Smooth muscle cell (in vitro differentiated cells): ENCODE data around the gene ST8SIA6. TPM values are rescaled to one million over a fixed set of nuclear protein-coding genes. Genes with fewer than 3 reads are reported as not detected.
A peak's percentile ranks its signal among the peaks of the same experiment; 100 is the strongest.

Source experiments
- DNase-seq: peaks from one replicate; lab custom pipeline; 2025; ENCODE audit not compliant: unreplicated experiment; lab: John Stamatoyannopoulos, UW
- H2AFZ ChIP-seq: fragments of 200-600 bp; sonication (generic); 2 replicates; pipeline ENCODE4 v1.6.0; 2016; ENCODE audit warnings: antibody characterized with exemption, low read depth, mild to moderate bottlenecking
- H3F3A ChIP-seq: fragments of 200-600 bp; sonication (generic); 2 replicates; pipeline ENCODE4 v1.6.0; 2017; ENCODE audit warnings: antibody characterized with exemption, low read depth
- H3K27ac ChIP-seq: fragments of 200-600 bp; sonication (generic); 2 replicates; pipeline ENCODE4 v1.5.1; 2016; ENCODE audit warnings: low read depth, mild to moderate bottlenecking
- H3K27me3 ChIP-seq: fragments of 200-600 bp; sonication (generic); 2 replicates; pipeline ENCODE4 v1.6.1; 2016; ENCODE audit warnings: low read depth, mild to moderate bottlenecking
- H3K36me3 ChIP-seq: fragments of 200-600 bp; sonication (generic); 2 replicates; pipeline ENCODE4 v1.5.1; 2016; ENCODE audit warnings: low read depth
- H3K4me1 ChIP-seq: fragments of 200-600 bp; sonication (generic); 2 replicates; pipeline ENCODE4 v1.5.1; 2016; ENCODE audit warnings: low read depth
- H3K4me2 ChIP-seq: fragments of 200-600 bp; sonication (generic); 2 replicates; pipeline ENCODE4 v1.6.0; 2016; ENCODE audit warnings: mild to moderate bottlenecking
- H3K4me3 ChIP-seq: fragments of 200-600 bp; sonication (generic); 2 replicates; pipeline ENCODE4 v1.5.1; 2016; ENCODE audit warnings: mild to moderate bottlenecking
- H3K79me2 ChIP-seq: fragments of 200-600 bp; sonication (generic); 2 replicates; pipeline ENCODE4 v1.6.0; 2016; ENCODE audit warnings: low read depth, mild to moderate bottlenecking
- H3K9ac ChIP-seq: fragments of 200-600 bp; sonication (generic); 2 replicates; pipeline ENCODE4 v1.6.0; 2016; ENCODE audit warnings: low read depth
- H3K9me3 ChIP-seq: fragments of 200-600 bp; sonication (generic); replicated peaks from 2 replicates; pipeline ENCODE4 v1.5.1; 2016; ENCODE audit warnings: low read depth
- H4K20me1 ChIP-seq: fragments of 200-600 bp; sonication (generic); 2 replicates; pipeline ENCODE4 v1.6.0; 2016; ENCODE audit warnings: low read depth
- WGBS: methylation state at CpG from one replicate; pipeline ENCODE4 v1.1.7; 2016; ENCODE audit warnings: low lambda C conversion rate; 5-methylcytosine and 5-hydroxymethylcytosine counted together
- polyA plus RNA-seq: library from polyadenylated mRNA; unstranded; fragments of >200 nt; fragmentation: Nextera tagmentation; extraction: Ambion mirVana; gene quantifications from 2 replicates; pipeline ENCODE4 v1.2.1, GENCODE V29; 2016
- total RNA-seq: library from RNA; depleted of rRNA; stranded (reverse); fragments of >200 nt; gene quantifications from 2 replicates; pipeline ENCODE4 v1.2.3, GENCODE V29; 2014
- TF ChIP-seq, protein P1 (sequence below): fragments of 200-600 bp; sonication (generic); IDR thresholded peaks from 2 replicates; pipeline ENCODE4 v1.5.1; 2017; ENCODE audit warnings: borderline replicate concordance, mild to moderate bottlenecking, antibody characterized with exemption; ENCODE audit not compliant: insufficient read depth, poor library complexity, severe bottlenecking

The ST8SIA6 gene
- total and polyA plus RNA-seq, 2 experiments from 2014 or later: 0.24 TPM; not detected in 1

DNA sequence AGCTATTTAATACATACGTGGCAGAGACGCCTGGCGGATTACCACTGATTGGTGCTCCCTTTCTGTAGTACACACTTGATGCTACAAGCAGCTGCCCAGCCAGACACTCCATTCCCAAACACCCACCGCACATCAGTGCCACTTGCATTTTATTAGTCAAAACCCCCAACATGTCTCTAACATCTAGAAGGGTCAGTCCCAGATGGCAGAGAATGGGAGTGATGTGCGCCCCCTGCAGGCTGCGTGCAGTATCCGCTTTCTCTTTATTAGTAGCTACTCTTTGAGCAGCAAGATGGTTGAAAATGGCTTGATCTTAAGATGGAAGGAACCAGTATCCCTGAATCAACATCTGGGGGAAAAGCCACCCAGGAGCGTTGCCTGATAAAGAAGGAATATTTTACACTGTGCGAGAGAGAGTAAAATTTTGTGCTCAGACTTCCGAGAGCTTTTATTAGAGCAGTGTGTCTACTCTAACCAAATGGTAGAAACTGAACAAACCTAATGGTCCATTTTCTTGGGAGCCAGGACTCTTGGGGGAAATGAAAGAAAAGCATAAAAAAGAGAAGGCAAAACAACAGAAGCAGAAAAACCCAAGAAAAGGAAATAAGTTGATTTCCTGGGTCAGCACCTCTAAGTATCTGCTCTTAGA is 78.3 kb downstream of the ST8SIA6 start:
- Histone ChIP-seq H3K9ac (no peak overlapping the region), H3K4me1 (no peaks in the 10 kb centered on the region), H3K79me2 (no peaks in the 10 kb centered on the region), H3K27ac (no peak overlapping the region), H3K9me3 (no peaks in the 10 kb centered on the region), H3K36me3 (no peaks in the 10 kb centered on the region), H3K4me2 (no peak overlapping the region), H4K20me1 (no peaks in the 10 kb centered on the region), H3K4me3 (no peak overlapping the region), H3F3A (no peaks in the 10 kb centered on the region), H2AFZ (no peak overlapping the region), H3K27me3 (no peaks in the 10 kb centered on the region)
- TF ChIP-seq, protein P1, sequence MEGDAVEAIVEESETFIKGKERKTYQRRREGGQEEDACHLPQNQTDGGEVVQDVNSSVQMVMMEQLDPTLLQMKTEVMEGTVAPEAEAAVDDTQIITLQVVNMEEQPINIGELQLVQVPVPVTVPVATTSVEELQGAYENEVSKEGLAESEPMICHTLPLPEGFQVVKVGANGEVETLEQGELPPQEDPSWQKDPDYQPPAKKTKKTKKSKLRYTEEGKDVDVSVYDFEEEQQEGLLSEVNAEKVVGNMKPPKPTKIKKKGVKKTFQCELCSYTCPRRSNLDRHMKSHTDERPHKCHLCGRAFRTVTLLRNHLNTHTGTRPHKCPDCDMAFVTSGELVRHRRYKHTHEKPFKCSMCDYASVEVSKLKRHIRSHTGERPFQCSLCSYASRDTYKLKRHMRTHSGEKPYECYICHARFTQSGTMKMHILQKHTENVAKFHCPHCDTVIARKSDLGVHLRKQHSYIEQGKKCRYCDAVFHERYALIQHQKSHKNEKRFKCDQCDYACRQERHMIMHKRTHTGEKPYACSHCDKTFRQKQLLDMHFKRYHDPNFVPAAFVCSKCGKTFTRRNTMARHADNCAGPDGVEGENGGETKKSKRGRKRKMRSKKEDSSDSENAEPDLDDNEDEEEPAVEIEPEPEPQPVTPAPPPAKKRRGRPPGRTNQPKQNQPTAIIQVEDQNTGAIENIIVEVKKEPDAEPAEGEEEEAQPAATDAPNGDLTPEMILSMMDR: peak; percentile 59
- DNase-seq: no peak
- 78% methylated on average over 10 of the region's 10 CpGs for WGBS

DNA sequence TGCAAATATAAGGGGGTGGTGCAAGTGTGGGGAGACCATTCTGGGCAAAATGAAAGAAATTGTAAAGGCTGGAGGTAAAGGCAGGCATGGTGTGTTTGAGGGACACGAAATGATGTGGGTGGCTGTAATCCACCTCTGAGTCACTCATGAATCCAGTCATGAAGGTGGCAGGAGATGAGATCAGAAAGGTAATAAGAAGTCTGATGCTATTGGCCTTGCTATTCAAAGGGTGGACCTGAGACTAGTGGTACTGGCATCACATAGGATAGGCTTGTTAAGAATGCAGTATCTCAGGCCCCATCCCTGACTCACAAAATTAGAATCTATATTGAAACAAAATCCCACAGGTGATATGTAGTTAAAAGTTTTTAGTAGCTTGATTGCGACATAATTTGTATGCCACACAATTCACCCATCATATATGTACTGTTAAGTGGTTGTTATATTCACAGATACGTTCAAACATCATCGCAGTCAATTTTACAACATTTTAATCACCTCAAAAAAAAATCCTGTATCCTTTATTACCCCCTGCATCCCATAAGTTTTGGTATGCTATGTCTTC is 85.6 kb downstream of the ST8SIA6 start:
- Histone ChIP-seq H3K27ac (no peak overlapping the region), H3K9ac (no peak overlapping the region), H2AFZ (no peak overlapping the region), H3K4me2 (no peak overlapping the region), H4K20me1 (no peaks in the 10 kb centered on the region), H3K36me3 (no peaks in the 10 kb centered on the region), H3K4me3 (no peak overlapping the region), H3F3A (no peaks in the 10 kb centered on the region), H3K4me1 (no peaks in the 10 kb centered on the region), H3K9me3 (no peaks in the 10 kb centered on the region), H3K27me3 (no peaks in the 10 kb centered on the region), H3K79me2 (no peaks in the 10 kb centered on the region)
- no peak for DNase-seq
- TF ChIP-seq, protein P1: no peak
- 89% methylated on average over 4 of the region's 4 CpGs for WGBS

DNA sequence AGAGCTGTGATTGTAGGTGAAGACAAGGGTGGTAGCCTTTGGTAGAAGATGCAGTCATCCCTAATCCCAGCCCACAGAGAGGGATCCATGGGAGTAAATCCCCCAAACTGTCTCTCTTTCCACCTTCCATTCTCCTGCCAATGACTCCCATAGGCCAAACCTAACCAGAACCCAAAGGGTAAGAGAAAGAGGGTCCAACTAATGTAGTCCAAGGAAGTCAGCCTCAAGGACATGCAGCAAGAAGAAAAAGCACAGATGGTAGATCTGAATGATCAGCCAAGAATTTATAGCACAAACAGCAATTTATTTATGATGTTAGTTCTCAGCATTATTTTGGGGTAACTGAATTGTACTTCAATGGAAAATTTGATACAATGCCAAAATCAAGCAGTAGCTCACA is 87.7 kb downstream of the ST8SIA6 start:
- Histone ChIP-seq H3K9me3 (no peaks in the 10 kb centered on the region), H3F3A (no peaks in the 10 kb centered on the region)
- TF ChIP-seq, protein P1: no peak

DNA sequence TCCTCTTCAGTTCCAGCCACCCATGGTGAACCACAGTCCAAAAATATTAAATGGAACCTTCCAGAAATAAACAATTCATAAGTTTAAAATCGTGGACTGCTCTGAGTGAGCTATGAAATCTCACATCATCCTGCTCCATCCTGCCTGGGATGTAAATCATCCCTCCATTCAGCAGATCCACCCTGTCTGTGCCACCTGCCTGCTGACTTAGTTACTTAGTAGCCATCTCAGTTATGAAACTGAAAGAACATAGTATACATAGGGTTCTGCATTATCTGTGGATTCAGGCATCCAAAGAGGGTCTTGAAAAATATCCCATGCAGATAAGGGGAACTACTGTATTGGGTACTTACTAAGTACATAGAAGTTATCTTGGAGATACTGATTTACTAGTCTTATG is 89.0 kb downstream of the ST8SIA6 start:
- no peak overlapping the region for H3K9ac ChIP-seq

More for the DNA sequence above, 87.7 kb downstream of the ST8SIA6 start:
- no peaks in the 10 kb centered on the region for H3K79me2 ChIP-seq
- no peaks in the 10 kb centered on the region for H3K4me1 ChIP-seq
- H3K27ac ChIP-seq: no peak overlapping the region
- no peak overlapping the region for H3K9ac ChIP-seq
- H3K27me3 ChIP-seq: no peaks in the 10 kb centered on the region
- H4K20me1 ChIP-seq: no peaks in the 10 kb centered on the region
- no peak overlapping the region for H3K4me2 ChIP-seq
- H3K4me3 ChIP-seq: no peak overlapping the region
- no peak overlapping the region for H2AFZ ChIP-seq
- no peak for DNase-seq
- H3K36me3 ChIP-seq: no peaks in the 10 kb centered on the region

More for the DNA sequence above, 89.0 kb downstream of the ST8SIA6 start:
- Histone ChIP-seq H3K4me1 (no peaks in the 10 kb centered on the region), H3K4me2 (no peak overlapping the region), H3K9me3 (no peaks in the 10 kb centered on the region), H3K27me3 (no peaks in the 10 kb centered on the region), H4K20me1 (no peaks in the 10 kb centered on the region), H3K27ac (no peak overlapping the region), H3K4me3 (no peak overlapping the region), H3F3A (no peaks in the 10 kb centered on the region), H3K36me3 (no peaks in the 10 kb centered on the region), H3K79me2 (no peaks in the 10 kb centered on the region), H2AFZ (no peak overlapping the region)
- WGBS: 90% methylated on average over 1 of the region's 1 CpG
- TF ChIP-seq, protein P1: no peak
- DNase-seq: no peak
